ENCODE data around the gene NDST3.

- TF ChIP-seq CTCF (IDR thresholded peaks at IDR 0.05) (no peak), POLR2AphosphoS5 (IDR thresholded peaks at IDR 0.05; ENCODE audit: low read depth, low read length) (no peak)
- TF ChIP-seq, protein P1, sequence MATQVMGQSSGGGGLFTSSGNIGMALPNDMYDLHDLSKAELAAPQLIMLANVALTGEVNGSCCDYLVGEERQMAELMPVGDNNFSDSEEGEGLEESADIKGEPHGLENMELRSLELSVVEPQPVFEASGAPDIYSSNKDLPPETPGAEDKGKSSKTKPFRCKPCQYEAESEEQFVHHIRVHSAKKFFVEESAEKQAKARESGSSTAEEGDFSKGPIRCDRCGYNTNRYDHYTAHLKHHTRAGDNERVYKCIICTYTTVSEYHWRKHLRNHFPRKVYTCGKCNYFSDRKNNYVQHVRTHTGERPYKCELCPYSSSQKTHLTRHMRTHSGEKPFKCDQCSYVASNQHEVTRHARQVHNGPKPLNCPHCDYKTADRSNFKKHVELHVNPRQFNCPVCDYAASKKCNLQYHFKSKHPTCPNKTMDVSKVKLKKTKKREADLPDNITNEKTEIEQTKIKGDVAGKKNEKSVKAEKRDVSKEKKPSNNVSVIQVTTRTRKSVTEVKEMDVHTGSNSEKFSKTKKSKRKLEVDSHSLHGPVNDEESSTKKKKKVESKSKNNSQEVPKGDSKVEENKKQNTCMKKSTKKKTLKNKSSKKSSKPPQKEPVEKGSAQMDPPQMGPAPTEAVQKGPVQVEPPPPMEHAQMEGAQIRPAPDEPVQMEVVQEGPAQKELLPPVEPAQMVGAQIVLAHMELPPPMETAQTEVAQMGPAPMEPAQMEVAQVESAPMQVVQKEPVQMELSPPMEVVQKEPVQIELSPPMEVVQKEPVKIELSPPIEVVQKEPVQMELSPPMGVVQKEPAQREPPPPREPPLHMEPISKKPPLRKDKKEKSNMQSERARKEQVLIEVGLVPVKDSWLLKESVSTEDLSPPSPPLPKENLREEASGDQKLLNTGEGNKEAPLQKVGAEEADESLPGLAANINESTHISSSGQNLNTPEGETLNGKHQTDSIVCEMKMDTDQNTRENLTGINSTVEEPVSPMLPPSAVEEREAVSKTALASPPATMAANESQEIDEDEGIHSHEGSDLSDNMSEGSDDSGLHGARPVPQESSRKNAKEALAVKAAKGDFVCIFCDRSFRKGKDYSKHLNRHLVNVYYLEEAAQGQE (IDR thresholded peaks at IDR 0.05; ENCODE audit: insufficient read depth in 1 of 2, low read depth in 2 of 2, low read length in 1 of 2): no peak
Observed at GRCh38 chr4:118235566-118236120, 201.4 kb downstream of the NDST3 start.

Data from Panc1 (cell line).